GM19025 (cell line): ENCODE results near the gene C1orf74.

ENCODE experiments used
- ATAC-seq: cut with Tn5 transposase; IDR thresholded peaks from one replicate; pipeline ENCODE4 v1.9.1; 2021; ENCODE audit warnings: mild to moderate bottlenecking, low read depth, moderate library complexity; ENCODE audit not compliant: unreplicated experiment

Gene C1orf74

DNA sequence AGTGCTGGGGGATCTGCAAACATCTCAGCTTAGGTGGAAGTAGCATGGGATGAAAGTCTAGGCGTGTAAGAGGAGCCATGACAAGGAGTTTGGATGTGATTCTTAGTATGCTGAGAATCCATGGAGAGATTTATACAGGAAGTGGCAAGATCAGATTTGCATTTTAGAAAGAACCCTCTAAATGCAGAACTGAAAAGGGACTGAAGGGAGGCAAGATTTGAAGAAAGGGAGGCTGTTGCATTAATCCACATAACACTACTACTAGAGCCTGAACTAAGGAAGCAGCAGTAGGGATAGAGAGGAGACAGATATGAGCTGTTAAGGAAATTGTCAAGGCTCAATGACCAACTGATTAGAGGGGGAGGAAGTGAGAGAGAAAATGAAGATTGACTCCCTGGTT, 9.8 kb downstream of the C1orf74 start:
- peak; percentile 55 for ATAC-seq

DNA sequence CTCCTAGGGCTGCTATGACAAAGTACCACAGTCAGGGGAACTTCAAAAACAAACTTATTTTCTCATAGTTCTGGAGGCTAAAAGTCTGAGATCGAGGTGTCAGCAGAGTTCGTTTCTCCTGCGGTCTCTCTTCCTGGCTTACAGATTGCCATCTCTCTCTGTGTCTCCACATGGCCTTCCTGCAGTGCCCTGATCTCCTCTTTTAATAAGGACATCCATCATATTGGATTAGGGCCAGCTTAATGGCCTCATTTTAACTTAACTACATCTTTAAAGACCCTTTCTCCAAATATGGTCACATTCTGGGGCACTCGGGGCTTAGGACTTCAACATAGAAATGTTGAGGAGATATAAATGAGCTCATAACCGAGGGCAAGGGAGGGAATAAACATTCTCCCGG, 12.2 kb downstream of the C1orf74 start:
- no peak for ATAC-seq

DNA sequence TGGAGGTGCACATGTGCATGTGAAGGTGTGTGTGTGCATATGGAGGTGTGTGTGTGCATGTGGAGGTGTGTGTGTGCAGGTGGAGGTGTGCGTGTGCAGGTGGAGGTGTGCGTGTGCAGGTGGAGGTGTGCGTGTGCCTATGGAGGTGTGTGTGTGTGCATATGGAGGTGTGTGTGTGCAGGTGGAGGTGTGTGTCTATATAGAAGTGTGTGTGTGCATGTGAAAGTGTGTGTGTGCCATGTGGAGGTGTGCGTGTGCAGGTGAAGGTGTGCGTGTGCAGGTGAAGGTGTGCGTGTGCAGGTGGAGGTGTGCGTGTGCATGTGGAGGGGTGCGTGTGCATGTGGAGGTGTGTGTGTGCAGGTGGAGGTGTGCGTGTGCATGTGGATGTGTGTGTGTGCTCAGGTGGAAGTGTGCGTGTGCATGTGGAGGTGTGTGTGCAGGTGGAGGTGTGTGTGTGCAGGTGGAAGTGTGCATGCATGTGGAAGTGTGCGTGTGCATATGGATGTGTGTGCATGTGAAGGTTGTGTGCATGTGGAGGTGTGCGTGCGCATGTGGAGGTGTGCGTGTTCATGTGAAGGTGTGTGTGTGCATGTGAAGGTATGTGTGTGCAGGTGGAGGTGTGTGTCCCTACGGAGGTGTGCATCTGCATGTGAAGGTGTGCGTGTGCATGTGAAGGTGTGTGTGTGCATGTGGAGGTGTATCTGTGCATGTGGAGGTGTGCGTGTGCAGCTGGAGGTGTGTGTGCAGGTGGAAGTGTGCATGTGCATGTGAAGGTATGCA, 13.5 kb downstream of the C1orf74 start:
- no peak for ATAC-seq

DNA sequence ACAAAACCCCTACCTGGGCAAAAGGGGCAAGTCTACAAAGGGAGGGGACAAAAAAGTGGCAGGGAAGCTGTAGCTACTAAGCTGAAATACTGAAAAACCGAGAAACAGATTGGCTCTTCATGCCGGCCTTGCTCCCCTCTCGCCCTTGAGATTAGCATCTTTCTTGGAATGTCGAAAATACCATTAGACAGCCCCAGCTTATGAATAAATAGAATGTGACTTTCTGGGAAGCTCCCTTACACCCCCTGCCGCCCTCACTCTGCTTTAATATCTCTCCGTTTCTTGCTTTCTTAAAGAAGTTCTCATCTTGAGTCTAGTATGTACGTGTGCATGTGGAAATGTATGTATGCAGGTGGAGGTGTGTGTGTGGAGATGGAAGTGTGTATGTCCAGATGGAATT, 14.4 kb downstream of the C1orf74 start:
- no peak for ATAC-seq

DNA sequence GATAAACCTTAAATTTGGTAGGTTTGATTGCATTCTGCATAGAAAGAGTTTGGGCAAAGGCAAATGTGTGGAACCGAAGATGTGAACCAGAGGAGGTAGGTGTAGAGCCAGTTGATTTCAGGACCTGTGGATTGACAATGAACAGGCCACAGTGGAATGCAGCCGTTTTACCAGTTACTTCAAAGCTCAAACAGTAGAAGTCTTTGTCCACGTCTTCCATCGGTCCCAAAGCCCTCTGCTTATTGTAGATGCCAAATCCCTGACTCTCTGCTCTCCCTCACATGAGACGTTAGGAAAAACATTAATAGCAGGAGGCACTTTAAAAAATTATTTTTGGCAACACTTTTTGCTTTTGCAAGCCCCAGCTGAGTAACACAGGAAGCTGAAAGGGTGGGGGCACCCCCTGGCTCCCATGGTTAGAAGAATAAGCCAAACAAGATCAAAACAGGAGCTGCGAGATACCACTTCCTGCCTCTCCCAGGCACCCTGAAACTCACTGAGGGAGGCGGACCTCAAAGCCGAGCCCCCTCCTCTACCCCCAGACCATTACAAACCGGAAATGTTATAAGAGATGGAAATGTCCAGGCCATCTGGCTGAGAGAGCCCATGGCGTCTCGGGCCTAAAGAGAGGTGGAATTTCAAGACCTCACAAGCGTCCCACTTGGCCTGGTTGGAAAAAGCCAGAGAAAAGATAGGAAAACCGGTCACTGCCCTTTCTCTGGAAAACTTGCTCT, 15.0 kb downstream of the C1orf74 start:
- peak; percentile 72 for ATAC-seq

DNA sequence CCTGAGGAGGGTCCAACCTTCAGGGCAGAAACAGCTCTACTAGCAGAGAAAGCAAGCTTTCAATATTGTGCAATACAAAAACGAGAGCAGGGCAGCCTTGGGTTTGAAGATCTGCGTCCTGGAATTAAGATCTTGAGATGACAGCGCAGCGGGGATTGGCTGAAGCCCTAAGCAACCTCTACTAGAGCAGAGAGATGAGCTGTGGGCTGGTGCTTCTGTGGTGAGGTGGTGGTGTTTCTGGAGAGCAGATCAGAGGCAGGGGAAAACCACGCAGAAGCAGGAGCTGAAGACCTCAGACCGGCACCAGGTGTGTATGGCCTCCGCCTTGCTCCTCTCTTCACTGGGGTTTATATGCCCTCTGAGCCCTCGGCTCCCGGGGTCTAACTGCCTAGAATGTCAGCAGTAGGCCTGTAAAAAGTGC, 16.0 kb downstream of the C1orf74 start:
- peak; percentile 76 for ATAC-seq

DNA sequence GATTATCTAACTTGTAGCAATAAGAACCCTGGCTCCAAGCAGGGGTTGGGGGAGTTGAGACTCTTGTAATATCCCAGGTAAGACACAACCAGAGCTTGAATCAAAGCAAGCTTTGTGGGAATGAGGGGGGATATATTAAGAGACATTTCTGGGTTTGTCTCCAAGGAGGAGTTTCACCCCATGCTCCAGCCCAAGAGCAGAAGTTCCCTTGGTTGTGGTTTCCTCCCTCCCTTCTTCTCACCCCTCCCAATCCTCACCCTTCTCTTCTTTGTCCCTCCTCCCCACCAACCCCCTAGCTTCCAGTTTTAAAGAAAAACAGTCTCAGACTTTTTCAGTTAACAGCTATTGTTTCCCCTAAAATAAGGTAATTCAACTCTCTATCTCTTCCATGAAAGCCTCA, 16.7 kb downstream of the C1orf74 start:
- no peak for ATAC-seq

DNA sequence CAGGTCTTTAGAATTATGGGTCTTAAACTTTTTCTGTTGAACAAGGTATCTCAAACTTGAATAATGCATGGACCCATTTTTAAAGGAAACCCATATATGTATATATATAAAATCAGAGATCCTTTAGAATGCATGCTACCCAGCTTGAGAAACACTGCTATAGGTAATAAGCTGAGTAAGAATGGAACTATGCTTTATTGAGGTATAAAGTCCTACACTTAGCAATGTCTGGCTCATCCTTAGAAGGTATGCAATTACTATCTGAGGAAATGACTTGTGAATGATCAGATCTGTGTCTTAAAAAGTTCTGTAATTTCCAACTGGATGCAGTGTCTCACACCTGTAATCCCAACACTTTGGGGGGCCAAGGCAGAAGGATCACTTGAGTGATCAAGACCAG, 17.3 kb downstream of the C1orf74 start:
- ATAC-seq, result no peak

DNA sequence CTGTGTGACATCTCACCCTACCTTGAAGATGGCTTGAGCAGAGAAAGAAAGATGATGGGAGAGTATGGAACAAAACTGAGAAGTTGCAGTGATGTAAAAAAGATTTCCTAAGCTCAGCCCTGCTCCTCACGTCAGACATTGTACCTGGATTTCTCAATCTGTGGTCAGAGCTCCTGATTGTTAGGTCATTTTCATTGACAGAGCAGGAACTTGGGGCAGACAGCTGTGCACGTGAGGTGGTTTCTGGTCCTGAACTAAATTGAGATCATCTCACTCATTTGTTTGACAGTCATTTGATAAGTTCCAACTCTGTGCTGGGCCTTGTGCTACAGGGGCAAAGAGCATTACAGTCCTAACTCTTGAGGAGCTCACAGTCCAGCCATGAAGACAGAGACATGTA, 18.3 kb downstream of the C1orf74 start:
- ATAC-seq, result no peak

DNA sequence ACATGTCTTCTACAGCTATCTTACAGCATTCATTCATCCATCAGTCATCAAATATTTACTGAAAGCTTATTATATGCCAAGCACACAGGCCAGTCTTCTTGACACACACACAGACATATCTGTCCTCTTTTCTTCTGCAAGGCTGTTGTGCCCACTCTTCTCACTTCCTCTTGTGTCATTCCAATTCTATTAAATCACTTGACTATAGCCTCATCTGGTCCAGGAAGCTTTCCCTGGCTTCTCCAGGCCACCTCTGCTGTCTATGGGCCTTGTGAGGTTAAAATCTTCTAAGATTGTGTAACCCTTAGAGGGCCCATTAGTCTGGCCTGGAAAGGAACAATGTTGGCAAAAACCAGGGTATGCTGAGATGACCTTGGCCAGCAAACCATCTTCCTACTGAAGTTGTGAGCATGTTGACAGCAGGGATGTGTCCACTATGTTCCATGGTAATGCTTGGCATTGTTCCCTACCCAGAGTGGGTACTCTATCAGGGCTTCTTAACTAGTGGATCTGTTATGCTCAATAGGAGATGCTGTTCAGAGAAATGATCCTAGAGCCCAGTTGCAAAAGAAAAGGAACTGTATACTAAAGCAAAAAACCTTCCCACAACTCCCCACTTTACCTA, 23.2 kb downstream of the C1orf74 start:
- no peak for ATAC-seq

DNA sequence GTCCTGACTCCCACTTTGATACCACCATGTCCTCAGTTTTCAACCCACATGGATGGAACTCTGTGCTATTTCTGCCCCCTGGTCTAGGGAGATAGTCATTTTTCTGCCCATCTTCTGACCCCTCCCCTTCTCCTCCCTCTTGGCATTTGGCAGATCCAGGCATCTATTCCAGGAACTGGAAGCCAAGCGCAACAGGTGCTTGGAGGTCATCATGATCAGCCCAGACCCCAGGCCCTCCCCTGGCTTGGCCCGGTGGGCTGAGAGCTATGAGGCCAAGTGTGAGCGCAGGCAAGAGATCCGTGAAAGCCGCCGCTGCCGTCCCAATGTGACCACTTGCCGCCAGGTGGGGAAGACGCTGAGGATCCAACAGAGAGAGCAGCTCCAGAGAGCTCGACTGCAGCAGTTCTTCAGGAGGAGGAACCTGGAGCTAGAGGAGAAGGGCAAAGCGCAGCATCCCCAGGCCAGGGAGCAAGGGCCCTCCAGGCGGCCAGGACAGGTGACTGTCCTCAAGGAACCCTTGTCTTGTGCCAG, 24.5 kb downstream of the C1orf74 start:
- no peak for ATAC-seq

DNA sequence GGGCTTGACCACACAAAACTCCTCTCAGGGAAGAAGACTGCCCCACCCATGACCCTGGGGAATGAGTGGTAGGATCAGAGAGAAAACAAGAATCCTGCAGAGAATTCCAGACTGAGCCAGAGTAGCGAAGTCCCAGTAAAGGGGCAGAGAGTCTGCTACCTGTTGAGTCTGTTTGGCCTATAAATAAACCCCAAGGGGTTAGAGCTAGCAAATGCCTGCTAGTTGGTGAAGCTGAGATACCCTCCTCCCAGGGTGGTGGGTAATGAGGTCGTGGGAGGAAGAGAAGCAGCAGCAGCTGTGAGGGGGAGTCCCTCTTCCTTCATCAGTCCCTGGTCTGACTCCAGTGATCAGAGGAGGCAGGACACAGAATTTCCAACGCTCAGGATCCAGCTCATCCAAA, 26.0 kb downstream of the C1orf74 start:
- no peak for ATAC-seq

DNA sequence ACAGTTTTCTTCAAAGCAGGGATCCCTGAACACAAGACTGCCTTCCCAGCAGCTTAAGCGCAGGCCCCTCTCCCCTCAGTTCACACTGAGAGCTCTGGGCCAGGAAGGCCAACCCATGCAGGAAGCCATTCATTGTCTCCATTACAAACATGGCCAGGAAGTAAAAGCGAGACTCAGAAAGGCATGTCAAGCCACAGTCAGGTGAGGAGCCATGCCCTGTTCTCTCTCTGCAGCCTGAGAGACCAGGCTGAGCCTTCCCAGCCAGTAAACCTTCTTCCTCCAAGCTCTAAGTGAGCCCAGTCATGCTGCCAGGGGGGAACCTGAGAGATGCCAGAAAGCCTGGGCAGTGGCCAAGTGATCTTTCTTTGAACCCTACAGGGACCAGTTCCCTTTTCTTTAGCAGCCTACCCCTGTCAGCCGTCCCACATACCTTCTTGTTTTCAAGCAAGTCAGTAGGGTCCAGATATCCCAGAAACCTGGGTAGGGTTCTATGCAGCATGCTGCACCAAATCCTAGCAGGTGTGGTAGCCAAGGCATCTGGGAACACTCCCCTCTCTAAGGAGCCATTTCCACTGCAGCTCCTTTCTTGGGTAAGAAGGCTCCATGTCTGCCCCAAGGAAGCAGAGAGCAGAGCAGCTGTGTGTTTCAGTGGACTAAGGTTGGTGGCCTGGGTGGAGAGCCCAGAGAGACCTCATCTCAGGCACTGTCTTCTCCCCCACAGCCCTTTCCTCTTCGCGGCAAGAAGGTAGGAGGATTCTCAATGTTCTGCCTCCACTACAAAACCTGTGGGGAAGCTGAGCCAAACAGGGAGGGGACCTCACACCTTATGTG, 27.5 kb downstream of the C1orf74 start:
- ATAC-seq, result no peak

DNA sequence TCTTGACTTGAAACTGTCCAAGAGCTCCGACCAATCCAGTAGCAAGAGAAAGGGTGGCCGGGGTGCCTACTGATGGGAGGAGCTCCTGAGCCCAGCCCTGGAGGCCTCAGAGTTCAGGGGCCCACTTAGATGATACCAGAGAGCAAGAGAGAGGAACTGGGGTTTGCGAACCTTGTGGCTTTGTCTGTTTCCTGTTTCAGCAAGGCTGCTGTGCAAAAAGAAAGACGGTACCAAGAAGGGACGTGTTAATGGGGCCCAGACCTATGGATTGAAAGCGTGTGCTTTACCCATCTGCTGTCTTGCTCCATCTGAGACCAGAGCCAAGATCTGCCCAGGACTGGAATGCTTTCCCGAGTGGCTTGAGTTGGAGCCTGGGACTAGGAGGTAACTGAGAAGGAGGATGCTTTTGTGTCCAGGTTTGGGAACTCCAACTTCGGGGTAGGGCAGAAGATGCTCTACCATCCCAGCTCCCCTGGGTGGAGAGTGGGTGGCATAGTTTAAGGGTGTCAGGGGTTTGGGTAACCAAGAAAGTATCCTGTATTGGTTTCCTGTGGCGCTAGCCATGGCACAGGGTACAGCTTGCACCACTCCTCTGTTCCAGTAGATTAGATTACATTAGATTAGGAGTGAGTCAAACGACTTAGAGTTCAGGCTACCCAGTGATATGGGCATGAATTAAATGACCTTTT, 28.3 kb downstream of the C1orf74 start, which contains the start of gene TRAF3IP3:
Gene TRAF3IP3 (plus strand): TSS at position 128 of the 689 bp plus-strand sequence. CDS start 3,987 bp downstream, outside the sequence.
- peak; percentile 67 for ATAC-seq

DNA sequence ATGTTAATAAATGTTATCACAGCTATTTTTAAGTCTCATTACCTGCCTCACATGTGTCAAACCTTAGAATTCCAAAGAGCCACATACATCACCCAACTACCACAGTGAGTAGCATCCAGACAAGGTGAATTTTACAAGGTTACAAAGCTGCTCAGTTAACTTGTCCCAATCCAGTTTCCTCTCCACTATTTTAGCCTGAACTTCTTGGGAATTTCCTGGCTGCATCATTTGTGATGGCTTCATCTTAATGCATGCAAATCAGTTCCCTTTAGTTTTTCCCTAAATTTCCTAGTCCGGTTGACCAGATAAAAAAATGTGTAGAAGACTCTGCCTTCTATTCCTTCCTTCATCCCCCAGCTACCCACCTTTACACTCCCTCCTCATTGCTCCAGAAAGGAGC, 29.1 kb downstream of the C1orf74 start:
- no peak for ATAC-seq

DNA sequence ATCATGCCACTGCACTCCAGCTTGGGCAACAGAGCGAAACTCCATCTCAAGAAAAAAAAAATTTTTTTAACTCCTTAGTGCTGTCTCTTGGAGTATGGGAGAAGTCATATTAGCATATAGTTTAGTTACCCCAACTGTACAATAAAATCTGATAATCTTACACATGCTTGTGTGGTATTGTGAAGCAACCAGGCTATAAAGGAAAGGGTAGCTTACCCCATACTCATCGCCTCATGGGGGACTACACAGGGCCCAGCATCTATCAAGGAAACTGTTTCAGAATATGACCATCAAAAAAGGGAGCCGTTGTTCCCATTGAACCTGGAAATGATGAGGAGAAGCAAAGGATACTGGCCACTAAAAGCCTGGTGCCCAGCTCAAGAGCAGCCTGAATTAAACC, 31.5 kb downstream of the C1orf74 start:
- ATAC-seq, result no peak

DNA sequence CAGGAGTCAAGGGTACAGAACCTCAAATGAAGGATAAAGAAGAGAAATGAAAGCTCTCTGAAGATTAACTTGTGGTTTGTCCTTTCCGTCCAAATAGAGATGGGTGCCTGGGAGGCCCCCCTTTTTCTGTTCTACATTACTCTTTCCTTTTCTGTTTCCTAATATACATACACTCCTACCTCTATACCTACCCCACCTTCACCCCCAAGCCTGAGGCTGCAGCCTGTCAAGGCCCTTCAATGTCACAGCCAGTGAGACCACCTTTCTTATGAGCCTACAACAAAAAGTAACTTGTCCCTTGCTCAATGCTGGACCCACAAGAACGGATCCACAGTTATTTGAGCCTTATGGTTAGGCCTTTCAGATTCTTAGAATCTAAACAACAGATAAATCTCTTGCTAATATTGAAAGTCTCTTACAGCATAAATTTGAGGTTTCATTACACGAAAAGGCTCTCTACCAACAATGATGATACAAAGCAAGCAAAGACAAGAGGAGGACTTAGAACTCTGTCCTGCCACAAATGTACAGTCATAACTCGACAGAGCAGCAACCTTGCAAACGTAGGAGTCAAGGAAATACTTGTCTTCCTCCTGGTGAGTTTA, 32.6 kb downstream of the C1orf74 start:
- peak; percentile 36 for ATAC-seq

DNA sequence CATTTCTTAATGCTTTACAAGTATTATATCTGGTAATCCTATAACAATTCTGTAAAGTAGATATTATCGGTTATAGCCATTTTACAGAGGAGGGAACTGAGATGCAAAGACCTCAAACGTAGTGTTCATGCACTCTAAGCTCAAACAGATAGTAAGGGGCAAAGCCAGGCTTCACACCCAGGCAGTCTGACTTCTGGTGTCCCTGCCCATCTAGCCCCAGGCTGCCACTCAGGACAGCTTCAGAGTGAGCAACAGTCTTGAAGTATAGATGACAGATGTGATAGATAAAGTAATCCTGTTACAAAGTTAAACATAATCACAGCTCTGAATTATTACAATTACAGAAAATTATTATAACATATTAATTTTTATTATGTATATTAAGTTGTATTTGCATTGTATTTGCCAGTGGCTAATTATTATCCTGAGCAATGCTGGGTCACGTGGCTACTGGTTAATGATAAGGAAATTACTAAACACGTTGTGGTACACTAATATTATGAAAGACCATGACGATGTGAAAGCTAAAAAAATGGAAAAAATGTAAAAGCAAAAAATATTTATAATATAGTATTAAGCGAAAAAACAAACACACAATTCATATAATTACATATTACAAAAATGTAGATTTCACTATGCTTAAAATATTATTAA, 34.6 kb downstream of the C1orf74 start:
- ATAC-seq, result no peak

DNA sequence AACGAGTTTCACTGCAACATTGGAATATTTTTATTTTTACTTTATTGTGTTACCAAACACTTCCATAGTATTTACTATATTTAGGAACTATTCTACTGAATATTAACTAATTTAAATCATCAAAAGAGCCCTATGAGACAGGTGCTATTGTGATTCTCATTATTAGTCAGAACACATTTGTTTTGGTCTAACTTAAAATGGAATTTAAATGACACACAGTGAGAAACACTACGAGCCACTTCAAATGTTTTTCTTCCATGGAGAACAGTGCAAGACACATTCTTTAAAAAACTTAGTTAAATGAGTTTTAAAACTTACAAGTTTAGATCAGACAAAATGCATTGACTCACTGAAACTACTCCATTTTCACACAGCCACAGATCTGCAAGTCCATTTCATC, 35.2 kb downstream of the C1orf74 start:
- no peak for ATAC-seq
